GM19467 (cell line): ENCODE results near the gene HSD17B11.
"Not testable (repeated sequence)": the region's sequence is repeated elsewhere in the genome, so short reads cannot be mapped to it uniquely, and the experiment has no call there.

ENCODE experiments used
- ATAC-seq: cut with Tn5 transposase; IDR thresholded peaks from one replicate; pipeline ENCODE4 v1.9.1; 2021; ENCODE audit warnings: mild to moderate bottlenecking, moderate library complexity; ENCODE audit not compliant: unreplicated experiment

The HSD17B11 gene

DNA sequence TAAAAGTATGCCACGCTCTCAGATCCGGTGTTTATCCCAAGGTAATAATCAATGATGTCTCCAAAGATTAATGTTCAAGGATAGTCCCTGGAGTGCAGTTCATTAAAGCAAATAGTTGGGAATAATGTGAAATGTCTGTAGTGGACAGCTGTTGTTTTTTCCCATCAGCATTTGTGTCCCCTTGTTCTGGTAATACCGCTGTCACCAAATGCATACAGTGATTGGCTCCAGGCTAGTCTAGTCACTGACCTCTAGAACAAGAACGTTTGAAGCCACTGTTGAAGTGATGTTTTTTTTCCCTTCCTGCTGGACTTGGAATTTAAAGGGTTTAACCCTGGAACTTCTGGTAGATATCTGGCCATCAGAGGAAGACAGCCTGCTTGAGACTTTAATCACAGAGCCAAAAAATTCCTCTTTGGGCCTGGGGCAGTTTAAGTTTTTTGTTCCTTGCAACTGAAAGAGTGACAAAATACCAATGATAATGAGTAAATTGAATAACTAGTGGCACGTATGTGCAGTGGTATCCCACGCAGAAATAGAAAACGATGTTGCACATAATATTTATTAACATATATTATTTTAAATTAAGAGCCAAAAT is 30.6 kb downstream of the HSD17B11 start:
- no peak for ATAC-seq

DNA sequence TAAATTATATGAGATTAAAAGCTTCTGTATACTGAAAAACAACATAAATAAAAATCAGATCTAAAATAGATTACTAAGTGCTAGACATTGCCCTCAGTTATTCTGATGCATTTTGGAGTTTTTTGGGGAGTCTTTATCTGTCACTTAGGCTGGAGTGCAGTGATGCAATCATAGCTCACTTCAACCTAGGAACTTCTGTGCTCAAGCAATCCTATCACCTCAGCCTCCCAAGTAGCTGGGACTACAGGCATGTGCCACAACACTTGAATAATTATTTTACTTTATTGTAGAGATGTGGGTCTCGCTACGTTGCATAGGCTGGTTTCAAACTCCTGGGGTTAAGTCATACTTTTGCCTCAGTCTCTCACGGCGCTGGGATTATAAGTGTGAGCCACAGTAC is 31.7 kb downstream of the HSD17B11 start:
- no peak for ATAC-seq

- ATAC-seq, result no peak
Measured at GRCh38 chr4:87356832-87357526, 34.0 kb downstream of the HSD17B11 start.

DNA sequence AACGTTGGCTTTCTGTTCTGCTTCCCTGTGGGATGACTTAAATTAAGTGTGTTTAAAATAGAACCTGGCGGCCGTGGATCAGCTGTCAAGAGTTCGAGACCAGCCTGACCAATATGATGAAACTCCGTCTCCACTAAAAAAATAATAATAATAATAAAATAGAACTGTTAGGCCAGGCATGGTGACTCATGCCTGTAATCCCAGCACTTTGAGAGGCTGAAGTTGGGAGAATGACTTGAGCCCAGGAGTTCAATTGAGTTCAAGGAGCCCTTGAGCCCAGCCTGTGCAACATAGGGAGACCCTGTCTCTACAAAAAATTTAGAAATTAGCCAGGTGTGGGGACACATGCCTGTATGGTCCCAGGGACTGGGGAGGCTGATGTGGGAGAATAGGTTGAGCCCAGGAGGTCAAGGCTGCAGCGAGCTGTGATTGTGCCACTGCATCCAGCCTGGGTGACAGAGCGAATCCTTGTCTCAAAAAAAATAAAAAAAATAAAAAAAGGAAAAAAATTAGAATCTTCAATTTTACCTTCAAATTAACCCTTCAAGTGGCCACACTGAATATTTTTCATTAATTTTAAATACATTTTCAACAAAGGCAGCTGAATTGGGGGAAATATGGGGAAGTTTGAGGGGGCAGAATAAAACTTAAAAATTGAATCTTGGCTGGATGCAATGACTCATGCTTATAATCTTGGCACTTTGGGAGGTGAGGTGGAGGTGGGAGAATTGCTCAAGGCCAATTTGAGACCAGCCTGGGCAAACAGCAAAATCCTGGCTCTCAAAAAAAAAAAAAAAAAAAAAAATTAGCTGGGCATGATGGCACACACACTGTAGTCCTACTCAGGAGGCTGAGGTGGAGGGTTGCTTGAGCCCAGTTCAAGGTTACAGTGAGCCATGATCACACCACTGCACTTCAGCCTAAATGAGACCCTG is 36.6 kb downstream of the HSD17B11 start:
- no peak for ATAC-seq

DNA sequence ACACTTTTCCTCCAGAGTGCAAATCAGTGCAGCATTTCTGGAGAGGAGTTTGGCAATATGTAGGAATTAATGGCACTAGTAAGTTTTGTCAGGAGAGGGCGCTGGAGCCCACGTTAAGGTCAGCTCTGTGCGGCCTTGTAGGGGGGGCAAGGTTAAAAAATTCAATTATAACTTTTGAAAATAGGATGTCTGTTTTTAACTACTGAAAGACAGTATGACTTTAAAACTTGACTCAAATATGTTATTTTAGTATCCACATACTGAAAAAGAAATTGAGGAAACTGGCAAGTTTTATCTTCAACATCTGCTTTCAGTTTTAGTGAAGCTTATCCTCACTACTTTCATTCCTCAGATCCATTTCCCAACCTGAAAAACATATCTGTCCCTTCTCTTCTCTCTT is 37.4 kb downstream of the HSD17B11 start:
- ATAC-seq, result peak; percentile 68

DNA sequence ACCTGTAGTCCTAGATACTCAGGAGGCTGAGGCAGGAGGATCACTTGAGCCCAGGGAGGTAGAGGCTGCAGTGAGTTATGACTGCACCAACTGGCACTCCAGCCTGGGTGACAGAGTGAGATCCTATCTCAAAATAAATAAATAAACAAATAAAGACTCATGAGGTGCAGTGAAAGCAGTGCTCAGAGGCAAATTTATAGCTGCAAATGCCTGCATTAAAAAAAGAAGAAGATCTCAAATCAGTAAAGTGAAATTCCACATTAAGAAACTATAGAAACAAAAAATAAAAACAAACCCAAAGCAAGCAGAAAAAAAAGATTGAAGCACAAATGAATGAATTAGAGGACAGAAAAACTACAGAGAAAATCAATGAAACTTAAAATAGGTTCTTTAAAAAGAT is 45.8 kb downstream of the HSD17B11 start:
- ATAC-seq, result no peak

DNA sequence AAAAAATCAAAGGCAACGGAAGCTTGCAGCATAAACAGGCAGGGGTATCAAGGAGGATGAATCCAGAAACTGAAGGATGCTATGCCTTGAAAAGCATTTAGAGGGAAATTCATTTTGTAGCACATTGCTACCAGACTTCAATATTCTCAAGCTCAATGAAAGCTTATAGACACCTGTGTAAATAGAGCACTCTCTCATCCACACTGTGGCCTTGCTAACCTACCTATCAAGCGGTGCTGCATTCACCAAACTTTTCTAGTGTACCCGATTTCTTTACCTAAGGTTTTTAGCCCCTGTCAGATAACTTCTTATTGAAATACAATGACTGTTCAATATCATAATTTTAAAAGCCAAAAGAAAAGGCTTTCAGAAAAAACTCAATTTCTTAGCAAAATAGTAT is 48.1 kb downstream of the HSD17B11 start:
- no peak for ATAC-seq

DNA sequence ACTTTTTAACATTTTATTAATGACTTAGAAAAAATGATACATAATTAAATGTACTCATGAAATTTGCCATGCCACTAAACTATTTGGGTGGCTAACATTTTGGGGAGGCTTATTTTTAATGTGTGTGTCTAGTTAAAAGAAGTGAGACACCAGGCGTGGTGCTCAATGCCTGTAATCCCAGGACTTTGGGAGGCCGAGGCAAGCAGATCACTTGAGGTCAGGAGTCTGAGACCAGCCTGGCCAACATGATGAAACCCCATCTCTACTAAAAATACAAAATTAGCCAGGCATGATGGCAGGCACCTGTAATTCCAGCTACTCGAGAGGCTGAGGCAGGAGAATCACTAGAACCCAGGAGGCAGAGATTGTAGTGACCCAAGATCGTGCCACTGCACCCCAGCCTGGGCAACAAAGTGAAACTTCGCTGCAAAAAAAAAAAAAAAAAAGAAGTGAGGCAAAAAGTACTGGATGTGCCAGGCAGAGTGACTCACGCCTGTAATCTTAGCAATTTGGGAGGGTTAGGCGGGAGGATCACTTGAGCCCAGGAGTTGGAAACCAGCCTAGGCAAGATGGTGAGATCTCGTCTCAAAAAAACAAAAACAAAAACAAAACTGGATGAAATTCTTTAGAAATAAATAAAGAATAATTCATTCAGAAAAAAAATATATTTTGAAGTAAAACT is 48.9 kb downstream of the HSD17B11 start:
- not testable (repeated sequence) for ATAC-seq

GRCh38 chr4:87339440-87339839 is 51.5 kb downstream of the HSD17B11 start:
- no peak for ATAC-seq

GRCh38 chr4:87337361-87337760 is 53.6 kb downstream of the HSD17B11 start:
- ATAC-seq, result no peak

DNA sequence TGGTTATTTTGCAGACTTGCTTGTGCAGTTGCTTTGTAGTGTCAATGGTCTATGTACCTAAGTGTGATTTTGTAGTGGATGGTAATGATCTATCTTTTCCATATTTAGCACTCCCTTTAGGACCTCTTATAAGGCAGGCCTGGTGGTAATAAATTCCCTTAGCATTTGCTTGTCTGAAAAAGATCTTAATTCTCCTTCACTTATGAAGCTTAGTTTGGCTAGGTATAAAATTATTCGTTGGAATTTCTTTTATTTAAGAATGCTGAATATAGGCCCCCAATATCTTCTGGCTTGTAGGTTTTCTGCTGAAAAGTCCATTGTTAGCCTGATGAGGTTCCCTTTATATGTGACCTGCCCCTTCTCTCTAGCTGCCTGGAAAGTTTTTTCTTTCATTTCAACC is 57.7 kb downstream of the HSD17B11 start:
- ATAC-seq, result no peak

DNA sequence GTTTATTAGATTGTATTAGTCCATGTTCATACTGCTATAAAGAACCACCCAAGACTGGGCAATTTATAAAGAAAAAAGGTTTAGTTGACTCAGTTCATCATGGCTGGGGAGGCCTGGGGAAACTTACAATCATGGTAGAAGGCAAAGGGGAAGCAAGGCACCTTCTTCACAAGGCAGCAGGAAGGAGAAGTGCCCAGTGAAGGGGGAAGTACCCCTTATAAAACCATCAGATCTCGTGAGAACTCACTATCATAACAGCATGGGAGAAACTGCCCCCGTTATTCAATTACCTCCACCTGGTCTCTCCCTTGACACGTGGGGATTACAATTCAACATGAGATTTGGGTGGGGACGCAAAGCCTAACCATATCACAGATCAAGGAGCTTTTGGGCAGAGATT is 60.2 kb downstream of the HSD17B11 start:
- ATAC-seq, result no peak

GRCh38 chr4:87327136-87327535 is 63.9 kb downstream of the HSD17B11 start:
- no peak for ATAC-seq

DNA sequence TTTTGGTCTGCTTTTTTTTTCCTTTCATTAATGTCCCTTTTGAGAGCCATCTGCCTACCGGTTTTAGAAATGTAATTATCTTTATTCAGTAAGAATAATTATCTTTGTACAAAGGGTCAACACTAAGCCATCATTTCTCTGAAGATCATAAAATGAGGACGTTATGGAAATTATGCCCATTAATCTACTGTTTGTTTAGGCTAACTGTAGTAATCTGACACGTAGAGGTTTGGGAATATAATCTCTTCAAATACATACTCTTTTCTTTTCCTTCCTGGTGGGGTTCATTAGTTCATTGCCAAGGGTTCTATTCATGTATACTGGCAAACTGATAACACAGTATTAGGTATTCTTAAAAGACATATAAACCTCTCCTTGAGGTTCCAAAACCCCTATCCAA is 64.5 kb downstream of the HSD17B11 start:
- no peak for ATAC-seq

GRCh38 chr4:87322754-87323153 is 68.2 kb downstream of the HSD17B11 start, which contains the start of gene HSD17B13:
Gene HSD17B13, minus strand, starts transcription at chr4:87322882. Its CDS starts 41 bp downstream, at chr4:87322841.
- no peak for ATAC-seq

DNA sequence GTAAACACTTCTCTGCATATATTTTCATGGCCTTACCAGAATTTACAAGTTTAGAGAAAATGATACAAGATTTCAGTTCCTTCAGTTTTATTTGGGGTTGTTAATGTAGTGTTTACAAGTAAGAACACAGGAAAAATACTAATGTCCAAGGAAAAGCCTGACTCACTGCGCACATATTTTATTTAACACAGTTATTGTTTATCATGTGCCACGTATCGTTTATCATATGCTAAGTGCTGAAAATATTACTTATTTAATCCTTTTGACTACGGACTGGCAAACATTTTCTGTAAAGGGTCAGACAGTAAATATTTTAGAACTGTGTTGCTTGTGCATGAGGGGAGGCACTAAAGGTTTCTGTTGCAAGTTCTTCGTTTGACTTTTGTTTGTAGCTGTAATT is 69.1 kb downstream of the HSD17B11 start:
- no peak for ATAC-seq

GRCh38 chr4:87317527-87317926 is 73.5 kb downstream of the HSD17B11 start:
- no peak for ATAC-seq

GRCh38 chr4:87316961-87317360 is 74.0 kb downstream of the HSD17B11 start:
- ATAC-seq, result no peak

- not testable (repeated sequence) for ATAC-seq
Measured at GRCh38 chr4:87315000-87315399, 76.0 kb downstream of the HSD17B11 start.

DNA sequence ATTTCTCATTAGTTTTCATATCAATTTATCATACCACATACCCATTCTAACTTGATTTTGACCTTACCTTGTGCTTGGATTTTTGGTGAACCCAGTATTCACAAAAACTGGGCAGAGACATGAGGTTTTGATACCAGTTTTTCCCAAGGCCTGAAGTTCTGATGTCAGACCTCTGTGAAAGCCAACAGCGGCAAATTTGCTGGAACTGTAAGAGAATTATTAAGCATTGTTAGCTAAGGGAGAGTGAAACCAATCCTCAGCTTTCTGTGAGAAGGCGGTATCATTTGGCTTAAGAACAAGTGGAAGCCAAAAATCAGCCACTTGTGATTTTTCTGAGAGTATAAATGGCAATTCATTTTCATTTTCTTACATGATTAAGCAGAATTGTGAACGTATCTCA is 77.2 kb downstream of the HSD17B11 start:
- ATAC-seq, result no peak

DNA sequence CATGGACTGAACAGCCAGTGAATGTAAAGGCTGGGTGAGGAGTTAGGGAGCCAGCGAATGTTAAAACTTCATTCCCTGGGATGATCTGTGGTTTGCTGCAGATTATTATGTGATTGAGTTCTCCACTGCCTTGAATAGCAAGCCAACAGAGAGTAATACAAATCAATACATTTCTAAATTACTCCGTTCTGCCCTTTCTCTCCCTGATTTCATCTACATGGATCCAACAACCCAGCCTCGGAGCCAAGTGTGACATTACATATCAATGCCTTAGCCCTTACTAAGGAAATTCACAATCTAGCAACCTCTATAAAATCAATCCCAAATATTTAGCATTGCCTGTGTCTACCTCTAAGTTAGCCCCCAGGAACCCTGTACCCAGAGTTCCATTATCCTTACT is 79.3 kb downstream of the HSD17B11 start:
- no peak for ATAC-seq
